Measurements from ENCODE around the gene USP17L17.
"Not testable (repeated sequence)": the region's sequence is repeated elsewhere in the genome, so short reads cannot be mapped to it uniquely, and the experiment has no call there.

The USP17L17 gene, protein sequence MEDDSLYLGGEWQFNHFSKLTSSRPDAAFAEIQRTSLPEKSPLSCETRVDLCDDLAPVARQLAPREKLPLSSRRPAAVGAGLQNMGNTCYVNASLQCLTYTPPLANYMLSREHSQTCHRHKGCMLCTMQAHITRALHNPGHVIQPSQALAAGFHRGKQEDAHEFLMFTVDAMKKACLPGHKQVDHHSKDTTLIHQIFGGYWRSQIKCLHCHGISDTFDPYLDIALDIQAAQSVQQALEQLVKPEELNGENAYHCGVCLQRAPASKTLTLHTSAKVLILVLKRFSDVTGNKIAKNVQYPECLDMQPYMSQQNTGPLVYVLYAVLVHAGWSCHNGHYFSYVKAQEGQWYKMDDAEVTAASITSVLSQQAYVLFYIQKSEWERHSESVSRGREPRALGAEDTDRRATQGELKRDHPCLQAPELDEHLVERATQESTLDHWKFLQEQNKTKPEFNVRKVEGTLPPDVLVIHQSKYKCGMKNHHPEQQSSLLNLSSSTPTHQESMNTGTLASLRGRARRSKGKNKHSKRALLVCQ

DNA sequence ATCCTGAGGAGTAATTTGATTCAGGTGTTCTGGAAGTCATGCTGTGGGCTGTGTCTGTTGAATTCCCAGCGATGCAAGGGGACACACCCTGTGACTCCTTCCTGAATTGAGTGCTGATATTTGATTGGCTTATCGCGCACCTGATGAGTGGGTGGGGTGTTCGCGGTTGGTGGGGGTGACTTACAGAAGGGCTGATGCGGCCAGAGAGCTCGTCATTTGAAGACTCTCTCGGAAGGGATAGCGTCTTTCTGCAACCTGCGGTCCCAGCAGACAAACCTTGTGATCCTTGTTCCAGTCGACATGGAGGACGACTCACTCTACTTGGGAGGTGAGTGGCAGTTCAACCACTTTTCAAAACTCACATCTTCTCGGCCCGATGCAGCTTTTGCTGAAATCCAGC lies at the start of gene USP17L17:
USP17L17 (plus strand) TSS at position 301 of the 400 bp plus-strand sequence; CDS start at position 301, 0 bp downstream.
- DNase-seq (ENCODE audit: low read depth in 2 of 3, low spot score in 2 of 3), result not testable (repeated sequence)

DNA sequence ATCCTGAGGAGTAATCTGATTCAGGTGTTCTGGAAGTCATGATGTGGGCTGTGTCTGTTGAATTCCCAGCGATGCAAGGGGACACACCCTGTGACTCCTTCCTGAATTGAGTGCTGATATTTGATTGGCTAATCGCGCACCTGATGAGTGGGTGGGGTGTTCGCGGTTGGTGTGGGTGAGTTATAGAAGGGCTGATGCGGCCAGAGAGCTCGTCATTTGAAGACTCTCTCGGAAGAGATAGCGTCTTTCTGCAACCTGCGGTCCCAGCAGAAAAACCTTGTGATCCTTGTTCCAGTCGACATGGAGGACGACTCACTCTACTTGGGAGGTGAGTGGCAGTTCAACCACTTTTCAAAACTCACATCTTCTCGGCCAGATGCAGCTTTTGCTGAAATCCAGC lies 33.3 kb upstream of the USP17L17 start, which contains the start of gene USP17L10:
USP17L10 (plus strand) TSS at position 301 of the 400 bp plus-strand sequence; CDS start at position 301, 0 bp downstream.
- DNase-seq (ENCODE audit: low read depth in 2 of 3, low spot score in 2 of 3), result not testable (repeated sequence)

DNA sequence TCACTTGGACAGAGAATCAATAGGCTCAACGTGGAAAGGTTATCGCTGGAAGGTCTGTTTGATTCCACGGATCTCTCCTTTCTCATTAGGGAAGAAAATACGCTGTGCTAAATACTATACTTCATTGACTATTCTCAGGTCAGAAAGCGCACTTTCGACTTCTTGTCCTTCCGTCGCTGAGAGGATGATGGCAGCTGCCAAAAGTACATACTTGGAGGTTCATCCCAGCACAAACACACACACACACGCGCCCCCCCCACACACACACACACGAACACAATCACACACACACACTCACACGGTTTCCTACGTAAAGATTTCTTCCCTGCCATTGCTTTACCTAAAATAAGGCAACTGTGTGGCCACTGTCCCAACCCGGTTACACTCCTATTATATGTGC lies 29.0 kb upstream of the USP17L17 start:
- not testable (repeated sequence) for DNase-seq (ENCODE audit: low read depth in 2 of 3, low spot score in 2 of 3)

DNA sequence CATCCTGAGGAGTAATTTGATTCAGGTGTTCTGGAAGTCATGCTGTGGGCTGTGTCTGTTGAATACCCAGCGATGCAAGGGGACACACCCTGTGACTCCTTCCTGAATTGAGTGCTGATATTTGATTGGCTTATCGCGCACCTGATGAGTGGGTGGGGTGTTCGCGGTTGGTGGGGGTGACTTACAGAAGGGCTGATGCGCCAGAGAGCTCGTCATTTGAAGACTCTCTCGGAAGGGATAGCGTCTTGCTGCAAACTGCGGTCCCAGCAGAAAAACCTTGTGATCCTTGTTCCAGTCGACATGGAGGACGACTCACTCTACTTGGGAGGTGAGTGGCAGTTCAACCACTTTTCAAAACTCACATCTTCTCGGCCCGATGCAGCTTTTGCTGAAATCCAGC lies 28.6 kb upstream of the USP17L17 start, which contains the start of gene USP17L11:
USP17L11 (plus strand) TSS at position 301 of the 400 bp plus-strand sequence; CDS start at position 301, 0 bp downstream.
- not testable (repeated sequence) for DNase-seq (ENCODE audit: low read depth in 2 of 3, low spot score in 2 of 3)

DNA sequence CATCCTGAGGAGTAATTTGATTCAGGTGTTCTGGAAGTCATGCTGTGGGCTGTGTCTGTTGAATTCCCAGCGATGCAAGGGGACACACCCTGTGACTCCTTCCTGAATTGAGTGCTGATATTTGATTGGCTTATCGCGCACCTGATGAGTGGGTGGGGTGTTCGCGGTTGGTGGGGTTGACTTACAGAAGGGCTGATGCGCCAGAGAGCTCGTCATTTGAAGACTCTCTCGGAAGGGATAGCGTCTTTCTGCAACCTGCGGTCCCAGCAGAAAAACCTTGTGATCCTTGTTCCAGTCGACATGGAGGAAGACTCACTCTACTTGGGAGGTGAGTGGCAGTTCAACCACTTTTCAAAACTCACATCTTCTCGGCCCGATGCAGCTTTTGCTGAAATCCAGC lies 23.8 kb upstream of the USP17L17 start, which contains the start of gene USP17L12:
USP17L12 (plus strand) TSS at position 301 of the 400 bp plus-strand sequence; CDS start at position 301, 0 bp downstream.
- DNase-seq (ENCODE audit: low read depth in 2 of 3, low spot score in 2 of 3), result not testable (repeated sequence)

DNA sequence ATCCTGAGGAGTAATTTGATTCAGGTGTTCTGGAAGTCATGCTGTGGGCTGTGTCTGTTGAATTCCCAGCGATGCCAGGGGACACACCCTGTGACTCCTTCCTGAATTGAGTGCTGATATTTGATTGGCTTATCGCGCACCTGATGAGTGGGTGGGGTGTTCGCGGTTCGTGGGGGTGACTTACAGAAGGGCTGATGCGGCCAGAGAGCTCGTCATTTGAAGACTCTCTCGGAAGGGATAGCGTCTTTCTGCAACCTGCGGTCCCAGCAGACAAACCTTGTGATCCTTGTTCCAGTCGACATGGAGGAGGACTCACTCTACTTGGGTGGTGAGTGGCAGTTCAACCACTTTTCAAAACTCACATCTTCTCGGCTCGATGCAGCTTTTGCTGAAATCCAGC lies 19.1 kb upstream of the USP17L17 start, which contains the start of gene USP17L13:
USP17L13 (plus strand) TSS at position 301 of the 400 bp plus-strand sequence; CDS start at position 301, 0 bp downstream.
- DNase-seq (ENCODE audit: low read depth in 2 of 3, low spot score in 2 of 3), result not testable (repeated sequence)

DNA sequence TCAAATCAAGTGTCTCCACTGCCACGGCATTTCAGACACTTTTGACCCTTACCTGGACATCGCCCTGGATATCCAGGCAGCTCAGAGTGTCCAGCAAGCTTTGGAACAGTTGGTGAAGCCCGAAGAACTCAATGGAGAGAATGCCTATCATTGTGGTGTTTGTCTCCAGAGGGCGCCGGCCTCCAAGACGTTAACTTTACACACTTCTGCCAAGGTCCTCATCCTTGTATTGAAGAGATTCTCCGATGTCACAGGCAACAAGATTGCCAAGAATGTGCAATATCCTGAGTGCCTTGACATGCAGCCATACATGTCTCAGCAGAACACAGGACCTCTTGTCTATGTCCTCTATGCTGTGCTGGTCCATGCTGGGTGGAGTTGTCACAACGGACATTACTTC lies 13.4 kb upstream of the USP17L17 start:
- DNase-seq (ENCODE audit: low read depth in 2 of 3, low spot score in 2 of 3), result not testable (repeated sequence)

DNA sequence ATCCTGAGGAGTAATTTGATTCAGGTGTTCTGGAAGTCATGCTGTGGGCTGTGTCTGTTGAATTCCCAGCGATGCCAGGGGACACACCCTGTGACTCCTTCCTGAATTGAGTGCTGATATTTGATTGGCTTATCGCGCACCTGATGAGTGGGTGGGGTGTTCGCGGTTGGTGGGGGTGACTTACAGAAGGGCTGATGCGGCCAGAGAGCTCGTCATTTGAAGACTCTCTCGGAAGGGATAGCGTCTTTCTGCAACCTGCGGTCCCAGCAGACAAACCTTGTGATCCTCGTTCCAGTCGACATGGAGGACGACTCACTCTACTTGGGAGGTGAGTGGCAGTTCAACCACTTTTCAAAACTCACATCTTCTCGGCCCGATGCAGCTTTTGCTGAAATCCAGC lies 9.6 kb upstream of the USP17L17 start, which contains the start of gene USP17L15:
USP17L15 (plus strand) TSS at position 301 of the 400 bp plus-strand sequence; CDS start at position 301, 0 bp downstream.
- DNase-seq (ENCODE audit: low read depth in 2 of 3, low spot score in 2 of 3), result not testable (repeated sequence)

DNA sequence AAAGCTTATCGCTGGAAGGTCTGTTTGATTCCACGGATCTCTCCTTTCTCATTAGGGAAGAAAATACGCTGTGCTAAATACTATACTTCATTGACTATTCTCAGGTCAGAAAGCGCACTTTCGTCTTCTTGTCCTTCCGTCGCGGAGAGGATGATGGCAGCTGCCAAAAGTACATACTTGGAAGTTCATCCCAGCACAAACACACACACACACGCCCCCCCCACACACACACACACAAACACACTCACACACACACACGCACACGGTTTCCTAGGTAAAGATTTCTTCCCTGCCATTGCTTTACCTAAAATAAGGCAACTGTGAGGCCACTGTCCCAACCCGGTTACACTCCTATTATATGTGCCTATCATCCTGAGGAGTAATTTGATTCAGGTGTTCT lies 5.2 kb upstream of the USP17L17 start:
- not testable (repeated sequence) for DNase-seq (ENCODE audit: low read depth in 2 of 3, low spot score in 2 of 3)

DNA sequence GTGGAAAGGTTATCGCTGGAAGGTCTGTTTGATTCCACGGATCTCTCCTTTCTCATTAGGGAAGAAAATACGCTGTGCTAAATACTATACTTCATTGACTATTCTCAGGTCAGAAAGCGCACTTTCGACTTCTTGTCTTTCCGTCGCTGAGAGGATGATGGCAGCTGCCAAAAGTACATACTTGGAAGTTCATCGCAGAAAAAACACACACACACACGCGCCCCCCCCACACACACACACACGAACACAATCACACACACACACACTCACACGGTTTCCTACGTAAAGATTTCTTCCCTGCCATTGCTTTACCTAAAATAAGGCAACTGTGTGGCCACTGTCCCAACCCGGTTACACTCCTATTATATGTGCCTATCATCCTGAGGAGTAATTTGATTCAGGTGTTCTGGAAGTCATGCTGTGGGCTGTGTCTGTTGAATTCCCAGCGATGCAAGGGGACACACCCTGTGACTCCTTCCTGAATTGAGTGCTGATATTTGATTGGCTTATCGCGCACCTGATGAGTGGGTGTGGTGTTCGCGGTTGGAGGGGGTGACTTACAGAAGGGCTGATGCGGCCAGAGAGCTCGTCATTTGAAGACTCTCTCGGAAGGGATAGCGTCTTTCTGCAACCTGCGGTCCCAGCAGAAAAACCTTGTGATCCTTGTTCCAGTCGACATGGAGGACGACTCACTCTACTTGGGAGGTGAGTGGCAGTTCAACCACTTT lies 4.4 kb downstream of the USP17L17 start, which contains the start of gene USP17L18:
USP17L18 (plus strand) TSS at position 678 of the 728 bp plus-strand sequence; CDS start at position 678, 0 bp downstream.
- peak in 2 of 3 experiments; percentile 0 to 1 for DNase-seq (ENCODE audit: low read depth in 2 of 3, low spot score in 2 of 3)

DNA sequence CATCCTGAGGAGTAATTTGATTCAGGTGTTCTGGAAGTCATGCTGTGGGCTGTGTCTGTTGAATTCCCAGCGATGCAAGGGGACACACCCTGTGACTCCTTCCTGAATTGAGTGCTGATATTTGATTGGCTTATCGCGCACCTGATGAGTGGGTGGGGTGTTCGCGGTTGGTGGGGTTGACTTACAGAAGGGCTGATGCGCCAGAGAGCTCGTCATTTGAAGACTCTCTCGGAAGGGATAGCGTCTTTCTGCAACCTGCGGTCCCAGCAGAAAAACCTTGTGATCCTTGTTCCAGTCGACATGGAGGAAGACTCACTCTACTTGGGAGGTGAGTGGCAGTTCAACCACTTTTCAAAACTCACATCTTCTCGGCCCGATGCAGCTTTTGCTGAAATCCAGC lies 9.4 kb downstream of the USP17L17 start, which contains the start of gene USP17L19:
USP17L19 (plus strand) TSS at position 301 of the 400 bp plus-strand sequence; CDS start at position 301, 0 bp downstream.
- not testable (repeated sequence) for DNase-seq (ENCODE audit: low read depth in 2 of 3, low spot score in 2 of 3)

DNA sequence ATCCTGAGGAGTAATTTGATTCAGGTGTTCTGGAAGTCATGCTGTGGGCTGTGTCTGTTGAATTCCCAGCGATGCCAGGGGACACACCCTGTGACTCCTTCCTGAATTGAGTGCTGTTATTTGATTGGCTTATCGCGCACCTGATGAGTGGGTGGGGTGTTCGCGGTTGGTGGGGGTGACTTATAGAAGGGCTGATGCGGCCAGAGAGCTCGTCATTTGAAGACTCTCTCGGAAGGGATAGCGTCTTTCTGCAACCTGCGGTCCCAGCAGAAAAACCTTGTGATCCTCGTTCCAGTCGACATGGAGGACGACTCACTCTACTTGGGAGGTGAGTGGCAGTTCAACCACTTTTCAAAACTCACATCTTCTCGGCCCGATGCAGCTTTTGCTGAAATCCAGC lies 14.1 kb downstream of the USP17L17 start, which contains the start of gene USP17L20:
USP17L20 (plus strand) TSS at position 301 of the 400 bp plus-strand sequence; CDS start at position 301, 0 bp downstream.
- DNase-seq (ENCODE audit: low read depth in 2 of 3, low spot score in 2 of 3), result not testable (repeated sequence)

DNA sequence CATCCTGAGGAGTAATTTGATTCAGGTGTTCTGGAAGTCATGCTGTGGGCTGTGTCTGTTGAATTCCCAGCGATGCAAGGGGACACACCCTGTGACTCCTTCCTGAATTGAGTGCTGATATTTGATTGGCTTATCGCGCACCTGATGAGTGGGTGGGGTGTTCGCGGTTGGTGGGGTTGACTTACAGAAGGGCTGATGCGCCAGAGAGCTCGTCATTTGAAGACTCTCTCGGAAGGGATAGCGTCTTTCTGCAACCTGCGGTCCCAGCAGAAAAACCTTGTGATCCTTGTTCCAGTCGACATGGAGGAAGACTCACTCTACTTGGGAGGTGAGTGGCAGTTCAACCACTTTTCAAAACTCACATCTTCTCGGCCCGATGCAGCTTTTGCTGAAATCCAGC lies 18.9 kb downstream of the USP17L17 start, which contains the start of gene USP17L21:
USP17L21 (plus strand) TSS at position 301 of the 400 bp plus-strand sequence; CDS start at position 301, 0 bp downstream.
- DNase-seq (ENCODE audit: low read depth in 2 of 3, low spot score in 2 of 3), result not testable (repeated sequence)

DNA sequence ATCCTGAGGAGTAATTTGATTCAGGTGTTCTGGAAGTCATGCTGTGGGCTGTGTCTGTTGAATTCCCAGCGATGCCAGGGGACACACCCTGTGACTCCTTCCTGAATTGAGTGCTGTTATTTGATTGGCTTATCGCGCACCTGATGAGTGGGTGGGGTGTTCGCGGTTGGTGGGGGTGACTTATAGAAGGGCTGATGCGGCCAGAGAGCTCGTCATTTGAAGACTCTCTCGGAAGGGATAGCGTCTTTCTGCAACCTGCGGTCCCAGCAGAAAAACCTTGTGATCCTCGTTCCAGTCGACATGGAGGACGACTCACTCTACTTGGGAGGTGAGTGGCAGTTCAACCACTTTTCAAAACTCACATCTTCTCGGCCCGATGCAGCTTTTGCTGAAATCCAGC lies 23.6 kb downstream of the USP17L17 start, which contains the start of gene USP17L22:
USP17L22 (plus strand) TSS at position 301 of the 400 bp plus-strand sequence; CDS start at position 301, 0 bp downstream.
- not testable (repeated sequence) for DNase-seq (ENCODE audit: low read depth in 2 of 3, low spot score in 2 of 3)

DNA sequence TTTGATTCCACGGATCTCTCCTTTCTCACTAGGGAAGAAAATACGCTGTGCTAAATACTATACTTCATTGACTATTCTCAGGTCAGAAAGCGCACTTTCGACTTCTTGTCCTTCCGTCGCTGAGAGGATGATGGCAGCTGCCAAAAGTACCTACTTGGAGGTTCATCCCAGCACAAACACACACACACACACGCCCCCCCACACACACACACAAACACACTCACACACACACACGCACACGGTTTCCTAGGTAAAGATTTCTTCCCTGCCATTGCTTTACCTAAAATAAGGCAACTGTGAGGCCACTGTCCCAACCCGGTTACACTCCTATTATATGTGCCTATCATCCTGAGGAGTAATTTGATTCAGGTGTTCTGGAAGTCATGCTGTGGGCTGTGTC lies 28.0 kb downstream of the USP17L17 start:
- DNase-seq (ENCODE audit: low read depth in 2 of 3, low spot score in 2 of 3), result peak in 2 of 3 experiments; percentile 0 to 4
